H1 (cell line): ENCODE measurements around the gene IQUB. TPM values are rescaled to one million over a fixed set of nuclear protein-coding genes. Genes with fewer than 3 reads are reported as not detected.
A peak's percentile ranks its signal among the peaks of the same experiment; 100 is the strongest.

Source experiments
- CTCF ChIA-PET: fragments of 300-600 bp; sonication (Branson Sonifier 250); formaldehyde crosslinking; loops from one replicate; lab custom pipeline; 2021; ENCODE audit not compliant: partially characterized antibody; lab: Charles Lee
- POLR2A ChIA-PET: fragments of 300-600 bp; sonication (Branson Sonifier 250); formaldehyde crosslinking; loops from one replicate; lab custom pipeline; 2021; ENCODE audit warnings: inconsistent platforms; ENCODE audit not compliant: partially characterized antibody; lab: Charles Lee
- DNase-seq, 2 experiments: peaks; one replicate each; pipeline versions ENCODE4 v3.0.0 to v3.0.0-alpha.2; 2010 to 2022; ENCODE audit warnings: low spot score in 2 of 2, low read depth in 1 of 2, mixed read lengths in 1 of 2
- FAIRE-seq: peaks from 2 replicates; lab custom pipeline; 2011; peaks lifted over from hg19 to GRCh38; lab: Jason Lieb, UNC
- H2AFZ ChIP-seq: 2 replicates; pipeline ENCODE4 v1.8.1; 2012; ENCODE audit warnings: low read length, inconsistent platforms
- H2AK5ac ChIP-seq: 2 replicates; pipeline ENCODE4 v1.6.1; 2013; ENCODE audit warnings: low read depth, low read length
- H2BK120ac ChIP-seq: replicated peaks from 2 replicates; pipeline ENCODE3; 2013; ENCODE audit warnings: low read depth, low read length, inconsistent platforms
- H2BK12ac ChIP-seq: 2 replicates; pipeline ENCODE4 v1.6.1; 2013; ENCODE audit warnings: low read depth, low read length
- H2BK15ac ChIP-seq: 2 replicates; pipeline ENCODE4 v1.6.1; 2013; ENCODE audit warnings: low read length
- H2BK20ac ChIP-seq: 2 replicates; pipeline ENCODE4 v1.6.1; 2013; ENCODE audit warnings: low read length
- H2BK5ac ChIP-seq: 2 replicates; pipeline ENCODE4 v1.6.1; 2013; ENCODE audit warnings: low read depth, low read length
- H3K14ac ChIP-seq: 2 replicates; pipeline ENCODE4 v1.6.1; 2013; ENCODE audit warnings: inconsistent platforms; ENCODE audit not compliant: insufficient read length
- H3K18ac ChIP-seq: 2 replicates; pipeline ENCODE4 v1.6.1; 2013; ENCODE audit warnings: low read length; ENCODE audit errors: extremely low read depth
- H3K23ac ChIP-seq: 2 replicates; pipeline ENCODE4 v1.6.1; 2013; ENCODE audit warnings: inconsistent platforms; ENCODE audit not compliant: insufficient read length
- H3K23me2 ChIP-seq: 2 replicates; pipeline ENCODE4 v1.6.1; 2013; ENCODE audit warnings: low read depth, low read length
- H3K27ac ChIP-seq: 2 replicates; pipeline ENCODE4 v1.6.1; 2011; ENCODE audit warnings: low read depth, low read length, inconsistent platforms
- H3K27me3 ChIP-seq, 4 experiments: replicated peaks in 1 of 4; 1 replicate in 1 of 4; 2 replicates in 3 of 4; pipeline versions ENCODE4 v1.6.1 to v1.8.1; 2011 to 2013; ENCODE audit warnings: low read length in 3 of 4, mild to moderate bottlenecking in 3 of 4, inconsistent platforms in 2 of 4, mixed read lengths in 2 of 4, moderate library complexity in 1 of 4; ENCODE audit not compliant: control insufficient read depth in 3 of 4, insufficient read depth in 3 of 4; ENCODE audit errors: extremely low read depth in 1 of 4
- H3K36me3 ChIP-seq, 4 experiments: 2 replicates each; pipeline versions ENCODE4 v1.6.1 to v1.8.1; 2011 to 2013; ENCODE audit warnings: mild to moderate bottlenecking in 4 of 4, low read length in 3 of 4, moderate library complexity in 2 of 4, control low read depth in 1 of 4, inconsistent platforms in 1 of 4; ENCODE audit not compliant: insufficient read depth in 4 of 4, control insufficient read depth in 2 of 4
- H3K4ac ChIP-seq: replicated peaks from 2 replicates; pipeline ENCODE3; 2013; ENCODE audit warnings: low read length, low read depth, mixed read lengths, inconsistent platforms; ENCODE audit not compliant: insufficient read length
- H3K4me1 ChIP-seq, 4 experiments: replicated peaks in 1 of 4; 1 replicate in 1 of 4; 2 replicates in 3 of 4; pipeline versions ENCODE4 v1.6.1 to v1.8.1; 2011 to 2013; ENCODE audit warnings: low read length in 3 of 4, inconsistent platforms in 2 of 4, mixed read lengths in 1 of 4; ENCODE audit not compliant: insufficient read depth in 4 of 4, control insufficient read depth in 3 of 4
- H3K4me2 ChIP-seq, 2 experiments: 2 replicates each; pipeline versions ENCODE4 v1.6.1 to v1.8.1; 2011 to 2013; ENCODE audit warnings: low read depth in 2 of 2, low read length in 2 of 2, control low read depth in 1 of 2, inconsistent platforms in 1 of 2, mild to moderate bottlenecking in 1 of 2; ENCODE audit not compliant: insufficient read depth in 1 of 2
- H3K4me3 ChIP-seq, 4 experiments: fragments of 200-600, 300-600 bp in 1 of 4; sonication (generic), shearing (Covaris generic), sonication (Bioruptor Twin) in 1 of 4; 2 replicates each; pipeline versions ENCODE4 v1.5.1 to v1.8.1; 2011 to 2016; ENCODE audit warnings: low read length in 4 of 4, low read depth in 3 of 4, control low read depth in 2 of 4, inconsistent platforms in 2 of 4, mild to moderate bottlenecking in 2 of 4, mixed read lengths in 1 of 4, moderate library complexity in 1 of 4; ENCODE audit not compliant: insufficient read depth in 2 of 4; ENCODE audit errors: extremely low read depth in 1 of 4
- H3K56ac ChIP-seq: replicated peaks from 2 replicates; pipeline ENCODE3; 2013; ENCODE audit warnings: low read depth, mild to moderate bottlenecking, mixed read lengths, low read length, inconsistent platforms; ENCODE audit not compliant: insufficient read length
- H3K79me1 ChIP-seq: 2 replicates; pipeline ENCODE4 v1.6.1; 2013; ENCODE audit warnings: low read depth, low read length, control low read depth
- H3K79me2 ChIP-seq, 2 experiments: 2 replicates each; pipeline versions ENCODE4 v1.6.1 to v1.8.1; 2012 to 2013; ENCODE audit warnings: low read length in 2 of 2, mild to moderate bottlenecking in 2 of 2, inconsistent platforms in 1 of 2; ENCODE audit not compliant: insufficient read depth in 2 of 2, control insufficient read depth in 1 of 2
- H3K9ac ChIP-seq, 4 experiments: replicated peaks in 1 of 4; 1 replicate in 1 of 4; 2 replicates in 3 of 4; pipeline versions ENCODE4 v1.6.1 to v1.8.1; 2011 to 2013; ENCODE audit warnings: low read depth in 3 of 4, low read length in 3 of 4, control low read depth in 2 of 4, mild to moderate bottlenecking in 2 of 4, moderate library complexity in 2 of 4, inconsistent platforms in 1 of 4; ENCODE audit errors: extremely low read depth in 1 of 4
- H3K9me3 ChIP-seq, 2 experiments: 2 replicates each; pipeline versions ENCODE4 v1.6.1 to v1.8.1; 2012 to 2013; ENCODE audit warnings: mild to moderate bottlenecking in 2 of 2, moderate library complexity in 2 of 2, control low read depth in 1 of 2, inconsistent platforms in 1 of 2, low read depth in 1 of 2, low read length in 1 of 2, mixed read lengths in 1 of 2; ENCODE audit not compliant: insufficient read depth in 2 of 2
- H4K20me1 ChIP-seq, 2 experiments: replicated peaks in 1 of 2; 2 replicates each; pipeline versions ENCODE3 to v1.8.1; 2011 to 2013; ENCODE audit warnings: inconsistent platforms in 2 of 2, low read length in 2 of 2, mild to moderate bottlenecking in 1 of 2; ENCODE audit not compliant: insufficient read depth in 2 of 2, control insufficient read depth in 1 of 2
- H4K5ac ChIP-seq: 2 replicates; pipeline ENCODE4 v1.6.1; 2013; ENCODE audit warnings: low read length, low read depth, mixed read lengths, inconsistent platforms; ENCODE audit not compliant: insufficient read length
- H4K8ac ChIP-seq: 2 replicates; pipeline ENCODE4 v1.8.0; 2013; ENCODE audit warnings: mild to moderate bottlenecking, moderate library complexity, low read length, inconsistent platforms; ENCODE audit not compliant: insufficient read depth; ENCODE audit errors: extremely low read depth
- H4K91ac ChIP-seq: replicated peaks from 2 replicates; pipeline ENCODE3; 2013; ENCODE audit warnings: low read length, mixed read lengths, inconsistent platforms; ENCODE audit not compliant: insufficient read length
- JUND ChIP-seq: IDR thresholded peaks from 2 replicates; pipeline ENCODE4 v1.6.1; 2011; ENCODE audit warnings: mild to moderate bottlenecking, improper control_type of control experiment, low read length
- RAD21 ChIP-seq, 2 experiments: IDR thresholded peaks in 1 of 2; conservative IDR thresholded peaks in 1 of 2; 2 replicates each; pipeline ENCODE4 v1.6.1; 2011; ENCODE audit warnings: low read depth in 2 of 2, low read length in 2 of 2, improper control_type of control experiment in 1 of 2, inconsistent platforms in 1 of 2, mild to moderate bottlenecking in 1 of 2, moderate library complexity in 1 of 2
- WGBS, 2 experiments: shearing (Covaris generic) in 1 of 2; methylation state at CpG; one replicate each; pipeline versions ENCODE4 v1.1.6 to v1.1.7; 2013 to 2015; ENCODE audit warnings: low lambda C conversion rate in 2 of 2, mixed read lengths in 2 of 2, inconsistent platforms in 1 of 2, low coverage in 1 of 2, missing lambda C conversion rate in 1 of 2; ENCODE audit not compliant: insufficient replicate concordance in 2 of 2, insufficient coverage in 1 of 2, insufficient read length in 1 of 2; ENCODE audit errors: extremely low coverage in 1 of 2, missing lambda C conversion rate in 1 of 2; 5-methylcytosine and 5-hydroxymethylcytosine counted together
- polyA plus RNA-seq, 7 experiments: library from polyadenylated mRNA; depleted of rRNA in 3 of 7; stranded (reverse) in 5 of 7; unstranded in 2 of 7; fragments of >200 nt in 5 of 7; fragments of 200-250 nt in 2 of 7; gene quantifications; 1 replicate in 5 of 7; 2 replicates in 1 of 7; 4 replicates in 1 of 7; pipeline versions ENCODE4 v1.2.1 to v1.2.3, GENCODE V29; 2011 to 2013; ENCODE audit warnings: missing spikeins in 2 of 7, mixed read lengths in 2 of 7
- total RNA-seq: library from RNA; stranded (reverse); fragmentation: NEBNext Ultra II Directional; extraction: Animal tissue kit (Norgen Biotek cat#: 25700); gene quantifications from 2 replicates; pipeline ENCODE4 v1.2.1, GENCODE V29; 2021

The IQUB gene
- total and polyA plus RNA-seq, 2 of the 8 experiments (the other 6 are each of a cell fraction or from before 2014, with no cell fraction given) = 0.12 to 0.82 TPM

GRCh38 chr7:123537026-123537642 lies 2.7 kb upstream of the IQUB start:
- H3K23me2 ChIP-seq = peaks cover 5% of the 10 kb centered on the region
- no peak for DNase-seq
- no peak overlapping the region for H3K56ac ChIP-seq
- no peak overlapping the region for H3K4ac ChIP-seq
- no peak overlapping the region for H2BK20ac ChIP-seq
- H3K79me1 ChIP-seq = no peaks in the 10 kb centered on the region
- H3K9me3 ChIP-seq = no peaks in the 10 kb centered on the region
- peaks cover 0 to 2% (median 1%) of the 10 kb centered on the region in 4 experiments; a peak in 4 of 7 replicates for H3K27me3 ChIP-seq
- no peak overlapping the region for H2BK15ac ChIP-seq
- TF ChIP-seq JUND (no peak), RAD21 (IDR thresholded peaks at IDR 0.05 in 1 of 2, conservative IDR thresholded peaks at IDR 0.05 in 1 of 2; ENCODE audit: low read depth in 2 of 2, low read length in 2 of 2) (peak in 1 of 2 experiments; percentile 16; a peak in 1 of 4 replicates)
- H3K27ac ChIP-seq = no peak overlapping the region
- 68 to 100% methylated on average over 2 to 3 of the region's 3 CpGs for WGBS, 2 experiments
- ChIA-PET POLR2A (no interaction called here), CTCF (interaction anchor here (0.6 to 1.2 kb wide), 4 partner anchors 12 to 465 kb away, joined by 3 to 5 read pairs (median 3); no protein-coding TSS in a partner anchor)
- H4K5ac ChIP-seq = no peak overlapping the region
- H3K79me2 ChIP-seq = no peaks in the 10 kb centered on the region
- FAIRE-seq = no peak
- H2BK120ac ChIP-seq = no peak overlapping the region
- H4K91ac ChIP-seq = no peak overlapping the region
- H3K4me2 ChIP-seq = no peak overlapping the region
- no peak overlapping the region for H3K23ac ChIP-seq
- no peak overlapping the region for H3K14ac ChIP-seq
- no peak overlapping the region for H2BK5ac ChIP-seq
- no peak overlapping the region for H3K18ac ChIP-seq
- H3K4me3 ChIP-seq = no peak overlapping the region
- H3K9ac ChIP-seq = no peak overlapping the region
- H3K36me3 ChIP-seq = no peaks in the 10 kb centered on the region; a peak in 1 of 8 replicates
- no peak overlapping the region for H2AK5ac ChIP-seq
- no peak overlapping the region for H2AFZ ChIP-seq
- H3K4me1 ChIP-seq = peaks cover 0 to 3% (median 3%) of the 10 kb centered on the region in 4 experiments; a peak in 3 of 7 replicates
- no peak overlapping the region for H2BK12ac ChIP-seq
- H4K20me1 ChIP-seq = no peaks in the 10 kb centered on the region
- no peak overlapping the region for H4K8ac ChIP-seq
